G401.6 (cell line): ENCODE data around the gene NAGLU.

Source experiments
- FAIRE-seq: peaks from 2 replicates; lab custom pipeline; 2012; peaks lifted over from hg19 to GRCh38; lab: Jason Lieb, UNC

Gene NAGLU

DNA sequence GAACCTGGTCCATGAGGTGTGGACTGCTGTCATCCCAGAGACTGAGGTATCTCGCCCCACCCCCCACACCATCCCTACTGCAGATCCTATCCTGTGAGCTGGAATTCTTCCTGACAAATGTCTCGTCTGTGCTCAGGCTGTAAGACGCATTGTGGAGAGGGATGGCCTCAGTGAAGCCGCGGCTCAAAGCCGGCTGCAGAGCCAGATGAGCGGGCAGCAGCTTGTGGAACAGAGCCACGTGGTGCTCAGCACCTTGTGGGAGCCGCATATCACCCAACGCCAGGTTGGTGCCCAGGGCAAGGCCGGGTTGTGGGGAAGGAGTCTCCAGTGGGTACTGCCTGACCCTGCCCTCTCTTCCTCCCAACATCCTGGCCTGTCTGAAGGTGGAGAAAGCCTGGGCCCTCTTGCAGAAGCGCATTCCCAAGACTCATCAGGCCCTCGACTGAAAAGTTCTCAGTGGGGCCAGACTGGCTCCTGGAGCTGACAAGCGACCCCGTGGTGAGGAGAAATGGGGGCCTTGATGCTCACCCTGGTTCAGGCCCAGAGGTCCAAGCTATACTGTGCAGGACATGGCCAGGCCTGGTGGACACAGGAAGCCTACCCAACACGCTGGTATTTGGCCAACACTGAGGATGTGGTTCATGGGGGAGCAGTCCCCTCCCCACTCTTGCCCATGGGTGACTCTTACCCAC is 29.6 kb downstream of the NAGLU start:
- FAIRE-seq = no peak

DNA sequence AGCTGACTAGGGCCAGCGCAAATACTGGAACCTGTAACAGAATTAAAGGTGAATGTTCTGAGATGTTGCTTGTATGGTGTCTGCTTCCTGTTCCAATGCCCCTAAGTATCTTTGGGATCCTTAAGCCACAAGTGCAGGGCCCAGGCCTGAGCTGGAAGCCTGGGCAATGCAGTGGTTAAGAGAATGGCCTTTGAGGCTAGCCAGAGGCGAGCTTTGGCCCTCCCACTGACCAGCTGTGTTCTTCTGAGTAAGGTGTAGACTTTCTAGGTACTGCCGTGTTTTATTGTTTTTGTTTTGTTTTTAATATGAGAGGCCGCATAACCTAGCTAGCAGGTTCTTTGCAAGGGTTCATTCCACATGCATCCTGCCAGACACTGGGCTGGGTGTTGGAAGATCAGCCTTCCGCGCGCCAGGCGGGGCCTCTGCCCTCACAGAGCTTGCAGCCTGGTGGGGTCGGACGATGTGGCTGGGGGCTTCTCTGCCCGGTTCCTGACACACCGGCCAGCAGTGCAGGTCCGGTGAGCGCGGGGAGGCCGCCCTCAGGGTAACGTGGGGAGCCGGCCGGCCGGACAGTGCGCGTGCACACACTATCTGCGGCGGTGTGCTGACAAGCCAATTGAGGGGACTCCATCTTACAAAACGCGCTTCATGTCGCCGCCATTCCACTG is 30.3 kb downstream of the NAGLU start:
- FAIRE-seq = no peak

DNA sequence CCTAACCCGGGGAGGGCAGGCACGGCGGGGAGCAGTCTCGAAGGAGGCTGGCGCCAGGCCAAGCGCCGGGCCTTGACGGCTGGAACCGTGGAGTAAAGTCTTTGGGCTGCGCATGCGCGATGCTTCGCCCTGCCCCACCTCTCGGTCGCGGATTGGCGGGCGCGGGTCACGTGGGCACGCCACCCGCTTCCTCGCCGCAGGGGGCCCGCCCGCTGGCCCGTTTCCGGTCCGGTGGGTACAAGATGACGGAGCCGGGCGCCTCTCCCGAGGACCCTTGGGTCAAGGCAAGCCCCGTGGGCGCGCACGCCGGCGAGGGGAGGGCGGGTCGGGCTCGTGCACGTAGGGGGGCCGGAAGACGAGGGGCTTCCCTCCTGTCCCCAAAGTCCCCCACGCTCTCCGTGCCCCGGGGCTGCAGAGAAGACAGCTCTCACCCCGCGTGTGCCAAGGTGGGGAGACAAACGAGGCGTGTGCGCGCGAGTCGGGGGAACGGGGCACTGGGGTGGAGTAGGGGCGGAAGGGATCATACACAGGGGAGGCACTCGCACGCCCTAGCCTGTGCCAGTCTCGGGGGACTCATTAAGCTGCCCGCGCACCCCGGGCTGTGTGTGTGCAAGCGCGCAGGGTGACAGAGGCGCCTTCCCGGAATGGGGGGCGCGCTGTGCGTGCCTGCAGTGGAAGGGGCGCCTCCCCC is 31.0 kb downstream of the NAGLU start, which contains the start of gene MLX:
TSS of gene MLX (plus strand) at position 218 of the 691 bp plus-strand sequence. CDS start at position 243, 25 bp downstream.
- FAIRE-seq = no peak

DNA sequence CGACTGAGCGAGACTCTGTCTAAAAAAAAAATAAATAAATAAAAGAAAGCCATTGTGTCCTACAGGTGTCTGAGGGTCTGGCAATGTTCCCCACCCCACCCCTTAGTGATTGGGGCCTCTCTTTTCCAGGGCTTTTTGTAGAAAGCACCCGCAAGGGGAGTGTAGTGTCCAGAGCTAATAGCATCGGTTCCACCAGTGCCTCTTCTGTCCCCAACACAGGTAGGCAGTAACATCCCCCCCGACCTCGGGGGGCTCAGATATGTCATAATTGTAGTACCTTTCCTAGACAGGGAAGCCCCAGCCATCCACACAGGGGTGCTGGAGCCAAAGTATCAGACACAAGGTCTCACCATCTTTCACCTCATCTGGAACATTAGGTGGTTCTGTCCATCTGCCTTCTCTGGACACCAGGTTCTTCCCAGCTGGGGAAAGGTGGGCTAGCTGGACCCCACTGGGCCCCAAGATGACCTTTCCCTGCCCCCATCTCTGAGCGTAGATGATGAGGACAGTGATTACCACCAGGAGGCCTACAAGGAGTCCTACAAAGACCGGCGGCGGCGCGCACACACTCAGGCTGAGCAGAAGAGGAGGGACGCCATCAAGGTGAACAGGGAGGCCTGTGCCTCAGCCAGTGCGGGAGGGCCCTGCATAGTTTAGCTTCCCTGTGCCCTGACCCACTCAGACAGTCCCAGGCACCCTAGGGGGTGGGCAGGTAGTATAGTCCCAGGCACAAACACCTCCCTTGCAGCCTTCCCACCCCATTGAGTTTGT is 32.5 kb downstream of the NAGLU start:
- FAIRE-seq = no peak

DNA sequence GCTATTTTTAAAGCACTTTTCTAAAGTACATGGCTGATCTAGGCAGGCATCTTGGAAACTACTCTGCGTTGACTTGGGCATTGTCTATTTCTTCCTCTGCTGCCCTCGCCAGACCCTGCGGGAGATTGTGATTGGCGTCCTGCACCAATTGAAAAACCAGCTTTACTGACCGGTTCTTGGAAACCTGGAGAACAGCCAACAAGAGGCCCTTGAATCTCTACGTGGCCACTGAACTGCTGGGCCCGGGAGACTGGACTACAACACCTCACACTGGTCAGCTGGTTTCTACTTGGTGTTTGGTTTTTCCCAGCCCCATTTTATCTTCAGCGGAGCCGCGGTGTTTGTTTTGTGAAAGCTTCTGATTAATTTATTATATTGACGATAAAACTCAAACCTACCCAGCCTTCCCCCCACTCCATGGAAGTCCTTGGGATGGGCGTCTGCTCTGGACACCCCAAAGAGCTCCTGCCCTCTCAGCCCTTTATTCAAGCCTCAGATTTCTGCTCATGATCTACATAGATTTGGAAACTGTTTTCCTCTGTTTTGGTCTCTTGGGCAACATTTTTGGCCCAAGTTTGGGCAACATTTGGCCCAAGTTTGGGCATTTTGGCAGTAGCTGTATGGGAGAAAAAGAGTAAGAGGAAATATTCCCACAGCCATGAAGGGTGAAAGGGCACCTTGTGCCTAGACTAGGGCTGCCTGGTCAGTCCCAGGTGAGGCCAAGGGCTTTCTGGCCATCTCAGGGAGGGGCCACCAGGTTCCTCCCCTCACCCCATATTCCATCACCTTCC is 35.6 kb downstream of the NAGLU start:
- no peak for FAIRE-seq

DNA sequence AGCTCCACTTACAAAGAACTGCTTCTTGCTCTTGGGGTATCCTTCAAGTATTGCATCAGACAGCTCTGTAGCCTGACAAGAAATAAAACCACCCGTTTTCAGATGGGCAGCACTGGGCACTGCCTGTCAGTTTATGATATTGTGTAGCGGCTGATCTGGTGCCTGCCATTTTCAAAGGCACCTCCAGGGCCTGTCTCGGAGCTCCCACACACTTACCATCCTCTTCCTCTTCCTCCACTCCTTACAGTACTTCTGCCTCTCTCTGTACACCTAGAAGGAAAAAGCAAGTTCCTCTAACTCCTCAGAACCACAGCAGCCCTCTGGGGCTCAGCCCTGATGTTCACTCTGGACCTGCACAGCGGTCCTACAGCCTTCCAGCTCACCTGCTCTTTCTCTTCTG is 37.1 kb downstream of the NAGLU start:
- FAIRE-seq = no peak

DNA sequence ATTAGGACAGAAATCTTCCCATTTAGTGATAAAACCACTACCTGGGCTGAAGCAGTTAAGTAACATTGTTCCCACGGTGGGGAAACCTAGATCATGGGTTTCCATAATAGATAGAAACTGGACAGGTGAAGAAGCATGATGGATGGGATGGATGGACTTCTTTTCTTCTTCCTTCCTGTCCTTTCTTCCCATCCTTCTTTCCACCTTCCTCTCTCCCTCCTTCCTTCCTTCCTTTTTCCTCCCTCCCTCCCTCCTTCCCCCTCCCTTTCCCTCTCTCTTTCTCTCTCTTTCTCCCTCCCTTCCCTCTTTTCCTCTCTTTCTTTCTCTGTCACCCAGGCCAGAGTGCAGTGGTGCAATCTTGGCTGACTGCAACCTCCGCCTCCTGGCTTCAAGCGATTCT is 38.4 kb downstream of the NAGLU start:
- no peak for FAIRE-seq

DNA sequence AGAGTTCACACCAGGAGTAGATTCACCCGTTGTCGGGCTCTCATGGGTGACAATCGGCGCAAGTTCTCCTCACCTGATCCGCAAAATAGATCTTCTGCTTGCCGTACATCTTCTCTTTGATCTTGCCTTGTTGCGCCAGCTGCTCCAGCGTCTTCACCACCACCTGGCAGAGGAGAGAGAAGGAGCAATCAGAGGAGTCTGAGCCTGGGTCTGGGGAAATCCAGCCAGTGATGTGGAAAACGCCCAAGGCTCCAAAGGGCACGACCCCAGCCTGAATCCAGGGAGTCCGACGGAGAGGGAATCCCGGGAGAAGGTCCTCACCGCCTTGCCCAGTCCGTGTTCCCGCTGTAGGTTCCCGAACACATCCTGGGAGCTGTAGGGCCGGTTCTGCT is 41.1 kb downstream of the NAGLU start:
- no peak for FAIRE-seq

DNA sequence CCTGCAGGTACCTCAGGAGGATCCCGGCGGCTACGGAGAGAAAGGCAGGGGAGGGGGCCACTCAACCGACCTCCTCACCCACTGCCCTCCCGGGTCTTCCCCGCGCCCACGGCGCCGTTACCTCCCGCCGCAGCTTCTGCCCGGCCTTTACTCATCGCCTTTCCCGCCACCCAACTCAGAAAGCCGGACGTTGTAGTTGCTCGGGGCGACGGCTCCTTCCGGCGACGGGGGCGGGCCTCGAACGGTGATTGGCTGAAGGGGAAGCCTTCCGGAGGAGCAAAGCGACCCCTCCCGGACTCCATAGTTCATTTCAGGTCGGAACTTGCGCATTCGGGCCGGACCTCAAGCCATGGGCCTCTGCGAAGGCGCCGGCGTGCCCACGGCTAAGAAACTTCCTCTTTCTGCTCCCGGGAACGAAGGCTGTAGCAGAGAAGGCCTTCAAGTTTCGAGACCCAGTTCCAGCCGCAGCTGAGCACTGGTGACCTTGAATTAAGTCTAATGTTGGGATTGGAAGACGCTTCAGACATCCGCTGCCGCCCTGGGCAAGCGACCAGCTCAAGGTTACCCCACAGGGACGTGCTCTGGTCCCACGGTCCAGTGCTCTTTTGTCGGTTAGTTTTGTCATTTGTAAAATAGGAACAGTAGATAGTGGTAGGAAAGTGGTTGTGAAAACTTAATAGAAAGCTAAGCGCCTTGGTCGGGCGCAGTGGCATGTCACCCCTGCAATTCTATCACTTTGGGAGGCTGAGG is 41.7 kb downstream of the NAGLU start, which contains the start of gene PSMC3IP:
TSS of gene PSMC3IP (minus strand) at position 198 of the 750 bp plus-strand sequence. CDS start at position 155, 43 bp downstream.
- FAIRE-seq = peak; percentile 93

DNA sequence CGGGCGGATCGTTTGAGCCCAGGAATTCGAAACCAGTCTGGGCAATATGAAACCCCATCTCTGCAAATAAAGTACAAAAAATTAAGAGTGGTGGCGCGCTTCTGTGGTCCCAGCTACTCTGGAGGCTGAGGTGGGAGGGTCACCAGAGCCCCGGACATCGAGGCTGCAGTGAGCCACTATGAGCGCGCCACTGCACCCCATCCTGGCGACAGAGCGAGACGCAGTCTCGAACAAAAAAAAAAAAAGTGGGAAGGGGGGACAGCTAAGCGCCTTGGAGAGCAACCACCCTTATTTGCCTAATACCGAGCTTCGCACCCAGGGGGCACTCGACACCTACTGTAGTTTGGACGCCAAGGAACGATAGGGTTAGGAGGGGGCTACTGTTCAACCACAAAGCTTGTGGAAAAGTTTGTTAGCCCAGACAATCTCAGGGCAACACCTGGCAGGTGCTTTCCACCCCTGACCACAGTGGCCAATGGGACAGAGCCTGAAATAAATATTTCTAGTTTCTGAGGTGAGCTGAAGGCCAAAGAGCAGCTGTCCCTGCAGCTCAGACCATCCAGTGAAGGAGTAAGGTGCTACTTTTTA is 42.3 kb downstream of the NAGLU start:
- FAIRE-seq = no peak

DNA sequence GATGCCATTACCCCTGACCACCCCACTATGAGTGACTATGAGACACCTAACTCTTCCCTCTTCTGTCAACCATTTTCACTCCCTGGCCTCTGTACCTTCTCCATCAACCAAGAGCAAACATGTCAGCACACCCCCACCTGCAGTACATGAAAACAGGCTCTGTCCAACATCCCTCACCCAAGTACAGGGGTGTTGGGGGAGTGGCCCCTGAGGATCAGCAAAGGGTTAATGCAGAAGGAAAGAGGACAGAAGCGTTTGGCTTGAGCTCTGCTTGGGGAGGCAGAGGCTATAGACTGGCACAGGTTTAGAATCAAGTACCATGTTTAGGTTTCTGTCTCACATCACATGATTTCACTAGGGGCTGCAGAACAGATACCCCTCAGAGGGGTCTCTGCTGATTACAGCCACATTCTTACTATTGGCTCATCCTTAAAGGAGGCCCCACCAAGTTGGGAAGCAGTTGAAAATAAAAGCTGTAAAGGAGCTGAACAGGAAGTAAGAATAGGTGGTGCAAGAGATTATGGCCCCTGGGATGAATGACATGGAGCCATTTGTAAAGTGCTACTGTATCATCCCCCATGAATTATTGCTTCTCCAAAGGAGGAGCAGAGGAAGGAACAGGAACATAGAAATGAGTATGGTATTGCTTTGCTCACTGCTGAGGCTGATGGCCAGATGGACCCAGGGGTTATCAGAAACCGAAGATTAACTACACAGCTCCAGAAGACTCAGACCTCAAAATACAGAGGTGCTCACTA is 43.9 kb downstream of the NAGLU start:
- FAIRE-seq = no peak

DNA sequence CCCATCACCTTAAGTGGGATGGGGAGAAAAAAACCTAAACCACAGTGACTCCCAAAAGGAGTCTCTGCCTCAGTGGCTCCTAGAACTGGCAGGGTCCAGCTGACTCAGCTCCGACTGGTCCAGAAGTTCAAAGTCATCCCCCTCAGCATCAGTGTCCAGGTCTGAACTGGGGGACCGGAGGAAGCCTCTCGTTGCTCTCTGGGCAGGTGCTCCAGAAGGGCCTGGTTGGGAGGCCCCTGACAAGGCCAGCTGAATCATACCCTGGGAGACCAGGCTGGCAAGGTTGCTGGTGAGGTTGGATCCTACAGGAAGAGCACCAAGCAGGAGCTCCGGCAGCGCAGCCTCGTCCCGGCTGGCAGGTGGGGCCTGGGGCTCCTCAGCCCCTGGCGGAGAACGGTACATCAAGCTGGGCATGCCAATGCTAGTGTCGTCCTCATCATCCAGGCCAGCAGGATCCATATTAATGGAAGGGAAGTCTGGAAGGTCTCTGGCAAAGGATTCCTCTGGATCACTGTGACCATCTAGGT is 45.8 kb downstream of the NAGLU start:
- no peak for FAIRE-seq

DNA sequence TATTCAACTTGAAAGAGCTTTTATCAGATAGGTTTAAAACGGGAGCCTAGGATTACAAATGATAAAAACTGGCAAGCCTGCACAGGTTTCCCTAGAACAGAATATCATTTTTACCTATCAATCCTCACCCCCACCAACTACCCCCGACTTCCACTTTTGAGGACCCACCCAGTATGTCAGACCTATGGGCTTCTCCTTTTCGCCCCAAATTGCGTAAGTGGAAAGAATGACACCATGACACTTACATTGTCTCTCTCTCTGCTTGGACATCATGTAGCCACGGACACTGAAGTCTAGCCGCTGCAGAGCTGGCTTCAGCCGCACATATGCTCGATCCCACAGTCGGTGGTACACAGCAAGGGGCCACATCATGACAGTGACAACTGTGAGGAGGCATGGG is 48.8 kb downstream of the NAGLU start:
- no peak for FAIRE-seq

DNA sequence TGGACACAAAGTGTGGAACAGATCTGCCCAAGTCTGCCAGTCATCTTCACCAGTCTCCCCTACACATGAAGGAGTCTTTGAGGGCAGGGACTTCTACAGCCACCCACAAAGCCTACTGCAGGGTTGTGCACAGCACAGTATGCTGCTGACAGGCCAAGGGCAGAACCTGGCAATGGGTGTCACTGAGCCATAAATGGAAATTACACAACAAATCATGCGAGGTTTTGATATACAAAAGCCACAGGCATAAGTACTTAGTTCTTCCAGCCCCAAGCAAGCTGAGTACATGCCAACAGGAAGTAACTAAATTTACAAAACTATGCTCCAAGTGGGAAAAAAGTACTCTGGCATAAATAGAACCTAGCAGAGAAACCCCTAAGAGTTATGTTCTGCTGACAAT is 49.3 kb downstream of the NAGLU start:
- no peak for FAIRE-seq

DNA sequence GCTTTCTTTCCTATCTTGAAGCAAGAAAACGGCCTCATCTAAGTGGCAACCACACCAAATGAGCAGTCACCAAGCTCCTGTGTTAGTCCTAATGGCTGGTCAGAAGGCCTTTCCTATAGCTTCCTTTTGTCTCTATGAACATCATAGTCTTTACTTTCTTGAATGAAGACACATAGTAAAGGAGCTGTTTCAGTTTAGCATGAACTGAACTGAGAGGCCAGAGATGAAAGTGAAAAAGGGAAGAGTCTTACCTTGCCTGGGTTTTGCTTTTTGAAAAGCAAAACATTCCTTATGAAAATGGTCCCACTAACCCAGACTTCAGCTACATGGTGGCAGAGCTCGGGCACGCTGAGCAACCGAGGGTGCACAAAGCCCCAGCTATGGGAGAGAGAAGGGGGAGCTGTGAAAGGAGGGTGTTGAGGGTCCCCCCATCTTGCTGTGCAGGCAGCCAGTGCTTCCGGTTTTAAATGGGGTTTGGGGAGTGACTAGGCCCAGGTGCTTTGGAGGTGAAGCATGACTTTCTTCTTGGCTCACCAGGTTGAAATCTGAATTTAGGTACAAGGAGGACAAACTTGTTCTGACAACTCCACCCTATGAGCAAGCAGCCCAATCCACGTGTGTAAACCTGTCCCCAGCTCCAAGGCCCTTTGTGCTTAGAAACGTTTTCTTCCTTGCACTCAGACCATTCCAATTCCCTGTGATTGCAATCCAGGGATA is 50.6 kb downstream of the NAGLU start:
- FAIRE-seq = no peak

DNA sequence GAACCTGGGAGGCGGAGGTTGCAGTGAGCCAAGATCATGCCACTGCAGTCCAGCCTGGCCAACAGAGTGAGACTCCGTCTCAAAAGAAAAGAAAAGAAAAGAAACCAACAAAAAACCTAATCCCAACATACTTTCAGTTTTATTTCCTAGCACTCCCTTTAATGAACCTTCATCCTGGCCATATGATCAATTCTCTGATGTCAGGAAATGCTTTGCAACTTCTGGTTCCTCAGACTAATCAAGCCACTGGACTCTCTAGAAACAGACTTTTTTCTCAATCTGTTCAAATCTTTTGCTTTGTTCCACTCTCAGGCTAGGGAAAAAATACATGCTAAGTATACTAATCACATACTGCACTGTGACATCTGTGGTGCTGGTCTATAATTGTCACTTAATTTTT is 54.8 kb downstream of the NAGLU start:
- no peak for FAIRE-seq

DNA sequence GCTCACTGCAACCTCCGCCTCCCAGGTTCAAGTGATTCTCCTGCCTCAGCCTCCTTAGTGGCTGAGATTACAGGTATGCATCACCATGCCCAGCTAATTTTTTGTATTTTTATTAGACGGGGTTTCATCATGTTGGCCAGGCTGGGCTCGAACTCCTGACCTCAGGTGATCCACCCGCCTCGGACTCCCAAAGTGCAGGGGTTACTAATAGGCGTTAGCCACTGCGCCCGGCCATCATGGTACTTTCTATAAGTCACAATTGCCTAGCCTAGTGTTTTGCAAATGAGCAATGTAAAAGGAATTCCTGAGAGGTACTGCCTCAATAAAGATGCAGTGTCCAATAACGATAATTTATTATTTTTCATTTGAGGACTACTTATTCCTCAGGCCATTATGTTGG is 55.4 kb downstream of the NAGLU start:
- FAIRE-seq = no peak
